BJ (cell line): ENCODE data around the gene FOXS1. TPM values are rescaled to one million over a fixed set of nuclear protein-coding genes. Genes with fewer than 3 reads are reported as not detected.

ENCODE experiments used
- CTCF ChIA-PET: fragments of 350-600 bp; formaldehyde crosslinking; extraction: SDS; loops from one replicate; lab custom pipeline; 2021; ENCODE audit warnings: antibody characterized with exemption, inconsistent platforms; lab: Yijun Ruan, JAX
- POLR2A ChIA-PET: fragments of 300-600 bp; sonication (Branson Sonifier 250); formaldehyde crosslinking; extraction: SDS; loops from one replicate; lab custom pipeline; 2021; ENCODE audit warnings: antibody characterized with exemption; lab: Charles Lee
- DNase-seq: peaks from one replicate; pipeline ENCODE4 v3.0.0-alpha.2; 2011; ENCODE audit warnings: low read depth
- H3K27me3 ChIP-seq: 2 replicates; pipeline ENCODE4 v1.6.0; 2011; ENCODE audit warnings: low read length; ENCODE audit not compliant: control insufficient read depth, insufficient read depth
- H3K36me3 ChIP-seq: 2 replicates; pipeline ENCODE4 v1.5.1; 2011; ENCODE audit warnings: low read length; ENCODE audit not compliant: control insufficient read depth, insufficient read depth
- H3K4me3 ChIP-seq: 2 replicates; pipeline ENCODE4 v1.5.1; 2011; ENCODE audit warnings: low read depth, mild to moderate bottlenecking, control low read depth, low read length
- polyA plus RNA-seq: library from polyadenylated mRNA; depleted of rRNA; stranded (reverse); fragments of >200 nt; gene quantifications from 2 replicates; pipeline ENCODE4 v1.2.3, GENCODE V29; 2011
- TF ChIP-seq, protein P1 (sequence below): IDR thresholded peaks from 2 replicates; pipeline ENCODE4 v1.5.1; 2011; ENCODE audit warnings: low read depth, mild to moderate bottlenecking, control low read depth, inconsistent platforms, low read length, moderate library complexity; ENCODE audit not compliant: insufficient read depth

FOXS1 gene
- polyA plus RNA-seq, 1 experiment: 0.05 TPM

DNA sequence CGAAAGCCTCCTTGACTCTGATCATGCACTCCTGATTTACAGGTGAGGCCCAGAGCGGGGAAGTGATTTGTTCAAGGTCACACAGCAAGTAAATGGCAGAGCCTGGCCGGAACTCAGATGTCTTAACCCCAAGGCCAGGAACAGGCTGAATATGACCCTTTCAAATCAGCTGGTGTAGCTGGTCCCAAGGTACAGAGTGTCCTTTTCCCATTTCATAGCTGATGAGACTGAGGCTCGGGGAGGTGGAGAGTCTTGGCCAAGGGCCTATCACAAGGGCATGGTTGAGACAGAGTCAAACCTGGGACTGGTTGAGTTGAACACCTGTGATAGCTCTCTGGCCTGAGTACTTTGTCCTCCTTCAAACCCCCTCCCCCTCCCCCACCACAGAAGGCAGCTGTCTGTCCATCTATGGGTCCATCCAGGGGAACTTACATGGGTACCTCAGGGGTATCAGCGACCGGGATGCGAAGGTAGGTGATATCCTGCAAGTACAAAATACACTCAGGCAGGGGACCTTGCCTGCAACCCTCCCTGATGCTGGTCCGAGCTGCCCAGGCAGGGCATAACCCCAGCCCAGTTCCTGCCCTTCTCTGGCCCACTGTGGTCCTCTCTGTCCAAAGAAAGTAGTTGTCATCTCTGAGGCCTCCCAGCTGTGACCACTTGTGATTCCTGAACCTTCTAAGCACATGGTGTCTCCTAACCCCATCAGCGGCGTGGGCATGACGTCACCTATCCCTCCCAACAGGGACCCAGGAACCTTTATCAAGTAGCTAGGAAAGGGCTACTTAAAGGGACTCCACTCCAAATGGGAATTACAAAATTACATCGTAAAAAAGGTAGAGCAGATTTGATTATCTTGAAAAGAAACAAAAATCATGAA, 19.4 kb upstream of the FOXS1 start:
- H3K36me3 ChIP-seq: no peaks in the 10 kb centered on the region
- no peak overlapping the region for H3K4me3 ChIP-seq
- no peak for DNase-seq
- TF ChIP-seq, protein P1, sequence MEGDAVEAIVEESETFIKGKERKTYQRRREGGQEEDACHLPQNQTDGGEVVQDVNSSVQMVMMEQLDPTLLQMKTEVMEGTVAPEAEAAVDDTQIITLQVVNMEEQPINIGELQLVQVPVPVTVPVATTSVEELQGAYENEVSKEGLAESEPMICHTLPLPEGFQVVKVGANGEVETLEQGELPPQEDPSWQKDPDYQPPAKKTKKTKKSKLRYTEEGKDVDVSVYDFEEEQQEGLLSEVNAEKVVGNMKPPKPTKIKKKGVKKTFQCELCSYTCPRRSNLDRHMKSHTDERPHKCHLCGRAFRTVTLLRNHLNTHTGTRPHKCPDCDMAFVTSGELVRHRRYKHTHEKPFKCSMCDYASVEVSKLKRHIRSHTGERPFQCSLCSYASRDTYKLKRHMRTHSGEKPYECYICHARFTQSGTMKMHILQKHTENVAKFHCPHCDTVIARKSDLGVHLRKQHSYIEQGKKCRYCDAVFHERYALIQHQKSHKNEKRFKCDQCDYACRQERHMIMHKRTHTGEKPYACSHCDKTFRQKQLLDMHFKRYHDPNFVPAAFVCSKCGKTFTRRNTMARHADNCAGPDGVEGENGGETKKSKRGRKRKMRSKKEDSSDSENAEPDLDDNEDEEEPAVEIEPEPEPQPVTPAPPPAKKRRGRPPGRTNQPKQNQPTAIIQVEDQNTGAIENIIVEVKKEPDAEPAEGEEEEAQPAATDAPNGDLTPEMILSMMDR: no peak
- POLR2A ChIA-PET: no interaction called here
- peaks cover 39% of the 10 kb centered on the region for H3K27me3 ChIP-seq
- CTCF ChIA-PET: interaction anchor here (1.0 to 5.2 kb wide), 2 partner anchors 12 to 17 kb away, joined by 3 to 54 read pairs; no protein-coding TSS in a partner anchor

DNA sequence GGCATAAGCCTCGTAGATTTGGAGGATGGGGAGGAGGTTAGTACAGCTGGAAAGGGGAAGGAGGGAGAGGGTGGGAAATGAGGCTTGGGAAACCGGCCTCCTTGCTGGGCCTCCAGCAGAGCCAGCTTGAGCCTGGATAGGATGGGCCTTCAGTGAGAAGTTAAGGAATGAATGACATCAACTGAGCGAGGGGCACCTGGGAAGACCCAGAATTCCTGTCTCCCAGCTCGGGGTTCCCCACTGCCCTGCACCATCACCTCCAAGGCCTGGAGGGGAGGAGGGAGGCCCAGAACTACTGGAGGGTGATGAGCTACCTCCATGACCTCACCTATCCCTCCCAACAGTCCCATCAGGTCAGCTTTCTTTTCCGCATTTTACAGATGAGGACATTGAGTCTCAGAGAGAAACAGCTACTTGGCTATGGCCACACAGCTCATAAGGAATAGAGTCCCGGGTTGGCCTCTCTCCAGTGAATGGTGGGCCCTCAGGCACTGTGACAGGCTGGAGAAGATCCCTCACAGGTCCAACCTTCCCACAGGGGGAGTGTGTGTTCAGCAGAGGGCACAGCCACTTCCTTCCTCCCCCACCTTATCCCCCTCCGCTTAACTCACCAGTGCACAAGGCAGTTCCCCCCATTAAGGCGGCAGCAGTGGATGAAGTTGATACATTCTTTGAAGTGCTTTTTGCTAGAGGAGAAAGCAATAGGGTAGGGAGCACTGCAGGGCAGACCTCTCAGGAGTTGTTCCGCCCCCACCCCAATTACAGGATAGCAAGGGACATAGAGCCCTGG, 18.1 kb upstream of the FOXS1 start:
- Histone ChIP-seq H3K4me3 (no peak overlapping the region), H3K36me3 (no peaks in the 10 kb centered on the region), H3K27me3 (peaks cover 35% of the 10 kb centered on the region)
- ChIA-PET POLR2A (no interaction called here), CTCF (interaction anchor here (1.1 to 5.2 kb wide), 3 partner anchors 11 to 228 kb away, joined by 3 to 54 read pairs (median 11); no protein-coding TSS in a partner anchor)
- no peak for DNase-seq
- TF ChIP-seq, protein P1: no peak

DNA sequence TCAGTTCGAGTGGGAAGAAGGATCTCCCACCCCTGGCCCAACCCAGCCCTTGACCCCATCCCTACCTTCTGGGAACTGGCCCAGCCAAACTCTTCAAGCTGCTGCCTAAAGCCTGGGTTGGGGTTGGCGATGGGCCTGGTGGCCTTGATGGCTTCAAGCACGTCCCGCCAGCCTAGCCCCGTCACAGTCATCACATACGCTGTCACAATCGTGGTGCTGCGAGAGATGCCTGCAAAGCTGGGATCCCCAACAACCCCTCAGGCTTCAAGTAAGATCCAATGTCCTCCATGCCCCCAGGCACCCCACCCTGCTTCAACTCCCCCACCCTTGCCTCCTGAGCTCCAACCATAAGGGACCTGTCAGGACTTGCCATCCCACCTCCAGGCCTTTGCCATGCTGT, 17.1 kb upstream of the FOXS1 start:
- no peak for DNase-seq
- CTCF ChIA-PET: interaction anchor here (1.1 to 5.2 kb wide), 4 partner anchors 10 to 229 kb away, joined by 3 to 54 read pairs (median 8); no protein-coding TSS in a partner anchor
- H3K27me3 ChIP-seq: peaks cover 40% of the 10 kb centered on the region

DNA sequence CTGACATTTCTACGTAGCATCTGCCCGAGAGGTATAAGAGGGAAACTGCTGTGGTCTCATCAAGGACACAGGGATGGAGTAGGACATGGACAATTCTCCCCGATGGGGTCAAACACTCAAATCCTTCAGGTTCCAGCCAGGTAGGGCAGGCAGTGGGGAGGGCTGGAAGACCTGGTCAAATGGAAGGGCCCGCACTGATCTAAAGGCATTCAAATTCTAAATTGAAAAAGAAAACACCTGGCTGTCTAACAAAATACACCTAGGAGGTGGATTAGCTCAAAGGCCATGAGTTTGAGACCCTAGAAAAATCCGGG, 16.7 kb upstream of the FOXS1 start:
- no peak for DNase-seq
- peaks cover 42% of the 10 kb centered on the region for H3K27me3 ChIP-seq
- no peaks in the 10 kb centered on the region for H3K36me3 ChIP-seq
- TF ChIP-seq, protein P1: no peak
- ChIA-PET POLR2A (no interaction called here), CTCF (interaction anchor here (1.3 to 5.2 kb wide), 3 partner anchors 10 to 169 kb away, joined by 6 to 54 read pairs (median 11); no protein-coding TSS in a partner anchor)
- no peak overlapping the region for H3K4me3 ChIP-seq

More for the DNA sequence above, 17.1 kb upstream of the FOXS1 start:
- H3K4me3 ChIP-seq: no peak overlapping the region
- TF ChIP-seq, protein P1: no peak
- H3K36me3 ChIP-seq: no peaks in the 10 kb centered on the region
- POLR2A ChIA-PET: no interaction called here
